Left ventricle myocardium inferior (tissue), 1 donor: Measurements from ENCODE around the gene IGFBP4. TPM values are rescaled to one million over a fixed set of nuclear protein-coding genes. Genes with fewer than 3 reads are reported as not detected.
A peak's percentile ranks its signal among the peaks of the same experiment; 100 is the strongest.

Experiments
- DNase-seq: peaks from one replicate; pipeline ENCODE4 v3.0.0-alpha.2; 2020
- H3K27ac ChIP-seq: fragments of 200-600 bp; replicated peaks from 2 replicates; pipeline ENCODE4 v1.8.0; 2021
- H3K27me3 ChIP-seq: fragments of 200-600 bp; 2 replicates; pipeline ENCODE4 v1.8.0; 2021; ENCODE audit warnings: low read depth
- H3K36me3 ChIP-seq: fragments of 200-600 bp; 2 replicates; pipeline ENCODE4 v1.8.0; 2021
- H3K4me1 ChIP-seq: fragments of 200-600 bp; 2 replicates; pipeline ENCODE4 v1.8.0; 2021
- H3K4me3 ChIP-seq: fragments of 200-600 bp; 2 replicates; pipeline ENCODE4 v1.8.0; 2021; ENCODE audit warnings: mild to moderate bottlenecking, moderate library complexity
- H3K9me3 ChIP-seq: fragments of 200-600 bp; replicated peaks from 2 replicates; pipeline ENCODE4 v1.8.0; 2021
- intact Hi-C: fragments of 100-400 bp; cut with micrococcal nuclease; formaldehyde crosslinking; loops from one replicate; pipeline ENCODE4 v1.11.0; 2022
- total RNA-seq: library from RNA; stranded (reverse); fragmentation: NEBNext Ultra II Directional; extraction: Animal tissue kit (Norgen Biotek cat#: 25700); gene quantifications from one replicate; pipeline ENCODE4 v1.2.1, GENCODE V29; 2021
- TF ChIP-seq, protein P1 (sequence below): fragments of 200-600 bp; IDR thresholded peaks from 2 replicates; pipeline ENCODE4 v1.8.0; 2021; ENCODE audit warnings: antibody characterized with exemption, mild to moderate bottlenecking, borderline replicate concordance
- donor health status: DM: no; HTN: yes; CAD: no; lungs with severe emphysema.

The IGFBP4 gene
- total RNA-seq, 1 donor from 2014 or later = 130 TPM

DNA sequence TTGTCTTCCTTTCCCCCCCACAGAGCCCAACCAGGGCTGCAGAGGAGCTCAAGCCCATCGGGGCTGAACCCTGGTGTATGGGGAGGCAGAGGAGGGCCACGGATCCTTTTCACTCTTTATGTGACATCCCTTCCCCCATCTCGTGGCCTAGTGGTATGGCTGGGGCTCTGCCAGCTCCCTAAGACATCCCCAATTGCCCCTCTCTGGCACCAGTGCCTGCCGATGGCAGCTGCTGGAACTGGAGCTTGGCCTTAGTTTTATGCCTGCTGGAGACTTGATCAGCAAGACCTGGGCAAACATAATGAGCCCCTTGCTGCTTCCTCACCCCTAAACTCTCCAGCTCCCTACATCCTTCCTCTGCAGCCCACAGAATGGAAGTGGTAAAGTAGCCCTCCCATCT, 17.5 kb upstream of the IGFBP4 start:
- H3K27me3 ChIP-seq = no peaks in the 10 kb centered on the region
- no peaks in the 10 kb centered on the region for H3K9me3 ChIP-seq
- TF ChIP-seq, protein P1, sequence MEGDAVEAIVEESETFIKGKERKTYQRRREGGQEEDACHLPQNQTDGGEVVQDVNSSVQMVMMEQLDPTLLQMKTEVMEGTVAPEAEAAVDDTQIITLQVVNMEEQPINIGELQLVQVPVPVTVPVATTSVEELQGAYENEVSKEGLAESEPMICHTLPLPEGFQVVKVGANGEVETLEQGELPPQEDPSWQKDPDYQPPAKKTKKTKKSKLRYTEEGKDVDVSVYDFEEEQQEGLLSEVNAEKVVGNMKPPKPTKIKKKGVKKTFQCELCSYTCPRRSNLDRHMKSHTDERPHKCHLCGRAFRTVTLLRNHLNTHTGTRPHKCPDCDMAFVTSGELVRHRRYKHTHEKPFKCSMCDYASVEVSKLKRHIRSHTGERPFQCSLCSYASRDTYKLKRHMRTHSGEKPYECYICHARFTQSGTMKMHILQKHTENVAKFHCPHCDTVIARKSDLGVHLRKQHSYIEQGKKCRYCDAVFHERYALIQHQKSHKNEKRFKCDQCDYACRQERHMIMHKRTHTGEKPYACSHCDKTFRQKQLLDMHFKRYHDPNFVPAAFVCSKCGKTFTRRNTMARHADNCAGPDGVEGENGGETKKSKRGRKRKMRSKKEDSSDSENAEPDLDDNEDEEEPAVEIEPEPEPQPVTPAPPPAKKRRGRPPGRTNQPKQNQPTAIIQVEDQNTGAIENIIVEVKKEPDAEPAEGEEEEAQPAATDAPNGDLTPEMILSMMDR = no peak
- intact Hi-C loops = no loop called here
- H3K4me3 ChIP-seq = no peak overlapping the region
- DNase-seq = no peak
- H3K4me1 ChIP-seq = peaks cover 4% of the 10 kb centered on the region
- H3K27ac ChIP-seq = no peak overlapping the region
- no peaks in the 10 kb centered on the region for H3K36me3 ChIP-seq

DNA sequence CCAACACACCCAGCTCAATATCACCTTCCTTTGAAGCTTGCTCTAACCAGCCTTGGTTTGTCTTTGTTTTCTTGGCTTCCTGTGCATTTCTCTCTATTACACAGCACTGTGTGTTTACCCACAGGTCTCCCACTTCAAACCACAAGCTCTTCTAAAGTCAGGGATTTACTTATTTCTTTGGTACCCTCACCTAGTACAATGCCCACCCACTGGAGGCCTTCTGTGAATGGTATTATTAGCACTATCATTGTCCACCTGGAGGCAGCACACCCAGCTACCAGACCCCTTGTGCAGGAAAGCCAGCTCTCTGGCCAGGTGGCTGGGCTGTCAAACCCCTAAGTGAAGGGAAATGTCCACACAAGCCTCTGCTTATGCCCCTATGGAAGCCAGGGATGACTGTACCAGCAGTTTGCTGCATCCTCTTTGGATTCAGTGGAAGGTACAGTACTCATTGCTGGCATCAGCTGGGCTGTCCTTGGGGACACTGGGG, 16.2 kb upstream of the IGFBP4 start:
- Histone ChIP-seq H3K27me3 (no peaks in the 10 kb centered on the region), H3K9me3 (no peaks in the 10 kb centered on the region), H3K4me3 (no peak overlapping the region), H3K4me1 (peaks cover 4% of the 10 kb centered on the region), H3K27ac (no peak overlapping the region), H3K36me3 (no peaks in the 10 kb centered on the region)
- TF ChIP-seq, protein P1 = no peak
- intact Hi-C loops = no loop called here
- DNase-seq = no peak

DNA sequence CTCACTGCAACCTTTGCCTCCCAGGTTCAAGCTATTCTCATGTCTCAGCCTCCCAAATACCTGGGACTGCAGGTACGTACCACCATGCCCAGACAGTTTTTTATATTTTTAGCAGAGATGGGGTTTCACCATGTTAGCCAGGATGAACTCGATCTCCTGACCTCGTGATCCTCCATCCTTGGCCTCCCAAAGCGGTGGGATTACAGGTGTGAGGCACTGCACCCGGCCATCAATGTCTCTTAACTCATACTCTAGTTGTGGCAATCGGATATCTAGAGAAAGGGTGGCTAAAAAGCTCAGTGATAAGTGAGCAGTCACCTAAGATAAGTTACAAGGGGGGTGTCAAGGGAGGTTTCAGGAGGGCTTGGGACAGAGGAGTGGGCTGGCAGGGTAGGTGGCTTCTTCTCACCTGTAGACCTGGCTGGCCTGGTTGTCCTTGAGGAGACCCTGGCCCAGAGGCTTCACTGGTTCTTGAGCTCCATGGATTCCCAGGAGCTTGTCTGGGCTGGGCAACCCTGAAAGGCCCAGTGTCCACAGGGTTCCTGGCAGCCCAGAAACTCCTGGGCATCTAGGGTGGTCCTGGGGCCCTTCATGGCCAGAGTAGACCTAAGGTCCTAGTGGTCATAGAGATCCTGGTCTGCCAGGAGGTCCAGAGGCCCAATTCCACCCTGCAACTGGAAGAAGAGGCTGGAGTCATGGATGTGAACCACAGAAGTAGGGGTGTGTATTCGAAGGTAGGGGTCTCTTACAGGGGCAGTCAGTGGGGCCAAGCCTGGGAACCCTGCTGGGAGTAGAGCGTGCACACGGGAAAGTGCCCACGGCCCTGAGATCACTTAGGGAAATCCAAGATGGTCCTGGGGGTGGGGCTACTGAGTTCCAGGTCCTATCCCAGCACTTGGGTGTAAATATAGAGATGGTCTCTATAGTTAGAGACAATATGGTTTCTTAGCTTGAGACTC, 12.7 kb upstream of the IGFBP4 start:
- H3K36me3 ChIP-seq = no peaks in the 10 kb centered on the region
- H3K27ac ChIP-seq = no peak overlapping the region
- no peak for DNase-seq
- intact Hi-C loops = no loop called here
- H3K4me3 ChIP-seq = no peak overlapping the region
- H3K9me3 ChIP-seq = no peaks in the 10 kb centered on the region
- TF ChIP-seq, protein P1 = no peak
- H3K27me3 ChIP-seq = no peaks in the 10 kb centered on the region
- peaks cover 23% of the 10 kb centered on the region for H3K4me1 ChIP-seq

DNA sequence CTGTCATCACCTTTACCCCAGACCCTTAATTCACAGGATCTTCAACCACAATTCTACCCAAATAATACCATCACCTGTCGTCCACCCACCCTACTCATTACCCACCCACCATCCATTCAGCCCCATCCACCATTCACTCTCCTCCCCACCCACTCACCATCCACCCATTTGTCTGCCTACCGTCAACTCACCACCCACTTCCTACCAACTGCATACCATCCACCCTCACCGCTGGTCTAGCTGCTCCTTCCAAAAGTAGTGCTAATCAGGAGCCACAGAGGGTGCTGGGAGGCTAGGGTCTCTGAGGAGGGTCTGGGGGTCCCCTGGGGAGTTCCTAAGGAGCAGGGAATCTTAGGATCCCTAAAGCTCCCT, 12.0 kb upstream of the IGFBP4 start:
- intact Hi-C loops = no loop called here

DNA sequence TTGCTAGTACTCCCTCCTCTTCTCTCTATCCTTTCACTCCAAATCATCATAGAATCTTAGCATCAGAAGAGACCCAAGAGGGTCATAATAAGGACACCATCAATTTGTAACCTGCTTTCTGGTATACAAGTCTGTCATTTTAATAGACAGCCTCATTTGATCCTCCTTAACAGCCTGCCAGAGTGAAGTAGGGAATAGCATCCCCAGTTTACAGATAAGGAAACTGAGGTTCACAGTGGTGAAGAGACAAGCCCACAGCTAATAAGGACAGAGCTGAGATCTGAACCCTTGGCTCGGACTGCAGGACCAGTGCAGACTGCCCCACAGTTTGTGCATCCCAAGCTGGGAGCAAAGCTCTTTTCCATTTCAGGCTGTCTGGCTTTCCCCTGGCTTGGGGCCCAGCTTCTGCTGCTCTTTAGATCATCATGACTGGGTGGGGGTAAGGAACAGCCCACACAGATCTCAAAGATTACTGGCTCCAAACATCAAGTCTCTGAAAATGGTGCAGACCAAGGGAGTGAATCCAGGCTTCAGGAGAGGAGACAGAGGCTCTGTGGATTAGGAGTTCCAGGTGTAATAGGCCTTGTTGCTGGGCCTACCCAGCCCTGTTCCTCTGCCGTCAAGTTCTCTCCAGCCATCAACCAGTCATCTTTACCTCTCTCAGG, 10.3 kb upstream of the IGFBP4 start:
- intact Hi-C loops = no loop called here
- H3K4me1 ChIP-seq = peaks cover 36% of the 10 kb centered on the region
- H3K4me3 ChIP-seq = no peak overlapping the region
- no peaks in the 10 kb centered on the region for H3K36me3 ChIP-seq
- DNase-seq = peak; percentile 38
- TF ChIP-seq, protein P1 = no peak
- peak overlapping the region; percentile 51 for H3K27ac ChIP-seq
- no peaks in the 10 kb centered on the region for H3K9me3 ChIP-seq
- H3K27me3 ChIP-seq = no peaks in the 10 kb centered on the region

More for the DNA sequence above, 12.0 kb upstream of the IGFBP4 start:
- Histone ChIP-seq H3K9me3 (no peaks in the 10 kb centered on the region), H3K36me3 (no peaks in the 10 kb centered on the region), H3K27ac (no peak overlapping the region), H3K27me3 (no peaks in the 10 kb centered on the region), H3K4me1 (peaks cover 23% of the 10 kb centered on the region), H3K4me3 (no peak overlapping the region)
- TF ChIP-seq, protein P1 = no peak
- DNase-seq = no peak
